ENCODE results near the gene ZNF473. TPM values are rescaled to one million over a fixed set of nuclear protein-coding genes. Genes with fewer than 3 reads are reported as not detected.
"Not testable (repeated sequence)": the region's sequence is repeated elsewhere in the genome, so short reads cannot be mapped to it uniquely, and the experiment has no call there.

Gene ZNF473
- total and polyA plus RNA-seq, 5 donors from 2014 or later: 3.5 to 8.3 (median 5.7) TPM

- H3K27ac Mint-ChIP-seq, H3K4me3 Mint-ChIP-seq: not testable (repeated sequence)
Observed at GRCh38 chr19:50090706-50091105, 64.9 kb downstream of the ZNF473 start.

DNA sequence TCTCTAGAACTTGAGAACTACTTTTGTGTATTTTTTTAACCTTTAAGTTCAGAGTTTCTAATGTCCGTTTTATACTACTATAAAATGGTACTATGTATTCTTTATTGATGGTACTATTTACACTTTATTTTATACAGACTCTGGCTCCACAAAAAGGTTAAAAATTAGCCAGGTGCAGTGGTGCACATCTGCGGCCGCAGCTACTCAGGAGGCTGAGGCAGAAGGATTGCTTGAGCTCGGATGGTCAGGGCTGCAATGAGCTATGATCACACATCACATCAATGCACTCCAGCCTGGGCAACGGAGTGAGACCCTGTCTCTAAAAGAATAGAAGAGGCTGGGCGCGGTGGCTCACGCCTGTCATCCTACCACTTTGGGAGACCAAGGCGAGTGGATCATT, 66.0 kb downstream of the ZNF473 start:
- not testable (repeated sequence) for H3K4me1 Mint-ChIP-seq; H3K36me3 ChIP-seq (ENCODE audit: control insufficient read depth, insufficient read depth, low read length); H3K27me3 Mint-ChIP-seq; H3K9me3 Mint-ChIP-seq; DNase-seq; H3K27ac ChIP-seq (ENCODE audit: insufficient read depth, low read length, poor library complexity, severe bottlenecking); H3K4me3 ChIP-seq (ENCODE audit: low read depth, low read length); H3K27ac Mint-ChIP-seq; ATAC-seq (ENCODE audit: low read depth in 2 of 2); H3K4me3 Mint-ChIP-seq; H3K9me3 ChIP-seq (ENCODE audit: control insufficient read depth in 2 of 2, low read length in 2 of 2); H3K4me1 ChIP-seq (ENCODE audit: control insufficient read depth, insufficient read depth, low read length, poor library complexity, severe bottlenecking); H3K36me3 Mint-ChIP-seq; H3K27me3 ChIP-seq (ENCODE audit: control insufficient read depth, insufficient read depth, low read length)

More at GRCh38 chr19:50090706-50091105, 64.9 kb downstream of the ZNF473 start:
- H3K4me1 Mint-ChIP-seq; H3K9me3 ChIP-seq (ENCODE audit: control insufficient read depth in 2 of 2, low read length in 2 of 2); H3K27me3 Mint-ChIP-seq; H3K4me3 ChIP-seq (ENCODE audit: low read depth, low read length); H3K36me3 Mint-ChIP-seq; H3K9me3 Mint-ChIP-seq; H3K27ac ChIP-seq (ENCODE audit: insufficient read depth, low read length, poor library complexity, severe bottlenecking); H3K27me3 ChIP-seq (ENCODE audit: control insufficient read depth, insufficient read depth, low read length); ATAC-seq (ENCODE audit: low read depth in 2 of 2); H3K36me3 ChIP-seq (ENCODE audit: control insufficient read depth, insufficient read depth, low read length); H3K4me1 ChIP-seq (ENCODE audit: control insufficient read depth, insufficient read depth, low read length, poor library complexity, severe bottlenecking): not testable (repeated sequence)
- peak in 1 of 3 donors; percentile 10 for DNase-seq

DNA sequence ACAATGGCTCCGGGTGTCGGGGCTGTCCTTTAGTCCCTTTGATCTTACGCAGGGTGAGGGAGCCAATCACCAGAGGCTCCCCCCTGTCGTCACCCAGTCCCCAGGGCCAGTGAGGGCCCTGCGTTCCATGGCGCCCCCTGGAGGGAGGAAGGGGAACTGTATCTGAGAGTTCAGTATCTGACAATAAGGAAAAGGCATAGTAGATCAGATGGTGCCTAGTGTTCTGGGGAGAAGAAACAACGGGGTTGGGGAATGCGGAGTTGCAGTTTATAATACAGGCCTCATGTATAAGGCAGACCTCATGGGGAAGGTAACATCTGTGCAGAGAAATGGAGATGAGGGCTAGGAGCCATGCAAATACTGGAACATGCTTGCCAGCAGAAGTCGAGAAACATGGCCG, 66.8 kb downstream of the ZNF473 start:
- H3K27me3 Mint-ChIP-seq; H3K27ac ChIP-seq (ENCODE audit: insufficient read depth, low read length, poor library complexity, severe bottlenecking); H3K4me1 ChIP-seq (ENCODE audit: control insufficient read depth, insufficient read depth, low read length, poor library complexity, severe bottlenecking); H3K27ac Mint-ChIP-seq; H3K36me3 Mint-ChIP-seq; H3K4me1 Mint-ChIP-seq; H3K4me3 ChIP-seq (ENCODE audit: low read depth, low read length); H3K9me3 Mint-ChIP-seq; H3K9me3 ChIP-seq (ENCODE audit: control insufficient read depth in 2 of 2, low read length in 2 of 2); H3K4me3 Mint-ChIP-seq; DNase-seq; H3K36me3 ChIP-seq (ENCODE audit: control insufficient read depth, insufficient read depth, low read length); ATAC-seq (ENCODE audit: low read depth in 2 of 2); H3K27me3 ChIP-seq (ENCODE audit: control insufficient read depth, insufficient read depth, low read length): not testable (repeated sequence)

DNA sequence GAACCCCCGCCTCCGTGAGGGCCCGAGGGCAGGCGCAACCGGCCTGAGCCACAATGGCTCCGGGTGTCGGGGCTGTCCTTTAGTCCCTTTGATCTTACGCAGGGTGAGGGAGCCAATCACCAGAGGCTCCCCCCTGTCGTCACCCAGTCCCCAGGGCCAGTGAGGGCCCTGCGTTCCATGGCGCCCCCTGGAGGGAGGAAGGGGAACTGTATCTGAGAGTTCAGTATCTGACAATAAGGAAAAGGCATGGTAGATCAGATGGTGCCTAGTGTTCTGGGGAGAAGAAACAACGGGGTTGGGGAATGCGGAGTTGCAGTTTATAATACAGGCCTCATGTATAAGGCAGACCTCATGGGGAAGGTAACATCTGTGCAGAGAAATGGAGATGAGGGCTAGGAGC, 72.1 kb downstream of the ZNF473 start:
- not testable (repeated sequence) for H3K27ac Mint-ChIP-seq; H3K4me1 ChIP-seq (ENCODE audit: control insufficient read depth, insufficient read depth, low read length, poor library complexity, severe bottlenecking); H3K27ac ChIP-seq (ENCODE audit: insufficient read depth, low read length, poor library complexity, severe bottlenecking); H3K9me3 Mint-ChIP-seq; H3K4me3 ChIP-seq (ENCODE audit: low read depth, low read length); DNase-seq; H3K36me3 ChIP-seq (ENCODE audit: control insufficient read depth, insufficient read depth, low read length); H3K4me3 Mint-ChIP-seq; H3K9me3 ChIP-seq (ENCODE audit: control insufficient read depth in 2 of 2, low read length in 2 of 2); H3K4me1 Mint-ChIP-seq; ATAC-seq (ENCODE audit: low read depth in 2 of 2); H3K36me3 Mint-ChIP-seq; H3K27me3 Mint-ChIP-seq; H3K27me3 ChIP-seq (ENCODE audit: control insufficient read depth, insufficient read depth, low read length)

- H3K4me3 ChIP-seq (ENCODE audit: low read depth, low read length); ATAC-seq (ENCODE audit: low read depth in 2 of 2); H3K4me3 Mint-ChIP-seq; H3K36me3 ChIP-seq (ENCODE audit: control insufficient read depth, insufficient read depth, low read length); H3K27me3 ChIP-seq (ENCODE audit: control insufficient read depth, insufficient read depth, low read length); H3K9me3 ChIP-seq (ENCODE audit: control insufficient read depth in 2 of 2, low read length in 2 of 2); H3K4me1 Mint-ChIP-seq; H3K27ac Mint-ChIP-seq; DNase-seq; H3K4me1 ChIP-seq (ENCODE audit: control insufficient read depth, insufficient read depth, low read length, poor library complexity, severe bottlenecking); H3K9me3 Mint-ChIP-seq; H3K27me3 Mint-ChIP-seq; H3K36me3 Mint-ChIP-seq; H3K27ac ChIP-seq (ENCODE audit: insufficient read depth, low read length, poor library complexity, severe bottlenecking): not testable (repeated sequence)
Observed at GRCh38 chr19:50098892-50099291, 73.1 kb downstream of the ZNF473 start.

- H3K4me3 ChIP-seq (ENCODE audit: low read depth, low read length); H3K27ac ChIP-seq (ENCODE audit: insufficient read depth, low read length, poor library complexity, severe bottlenecking); H3K36me3 Mint-ChIP-seq; H3K36me3 ChIP-seq (ENCODE audit: control insufficient read depth, insufficient read depth, low read length); H3K9me3 Mint-ChIP-seq; H3K27me3 ChIP-seq (ENCODE audit: control insufficient read depth, insufficient read depth, low read length); H3K9me3 ChIP-seq (ENCODE audit: control insufficient read depth in 2 of 2, low read length in 2 of 2); H3K4me3 Mint-ChIP-seq; H3K27me3 Mint-ChIP-seq; DNase-seq; H3K4me1 ChIP-seq (ENCODE audit: control insufficient read depth, insufficient read depth, low read length, poor library complexity, severe bottlenecking); H3K27ac Mint-ChIP-seq; ATAC-seq (ENCODE audit: low read depth in 2 of 2); H3K4me1 Mint-ChIP-seq: not testable (repeated sequence)
Observed at GRCh38 chr19:50099696-50100095, 73.9 kb downstream of the ZNF473 start.

DNA sequence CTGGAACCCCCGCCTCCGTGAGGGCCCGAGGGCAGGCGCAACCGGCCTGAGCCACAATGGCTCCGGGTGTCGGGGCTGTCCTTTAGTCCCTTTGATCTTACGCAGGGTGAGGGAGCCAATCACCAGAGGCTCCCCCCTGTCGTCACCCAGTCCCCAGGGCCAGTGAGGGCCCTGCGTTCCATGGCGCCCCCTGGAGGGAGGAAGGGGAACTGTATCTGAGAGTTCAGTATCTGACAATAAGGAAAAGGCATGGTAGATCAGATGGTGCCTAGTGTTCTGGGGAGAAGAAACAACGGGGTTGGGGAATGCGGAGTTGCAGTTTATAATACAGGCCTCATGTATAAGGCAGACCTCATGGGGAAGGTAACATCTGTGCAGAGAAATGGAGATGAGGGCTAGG, 75.1 kb downstream of the ZNF473 start:
- not testable (repeated sequence) for ATAC-seq (ENCODE audit: low read depth in 2 of 2); DNase-seq; H3K4me3 ChIP-seq (ENCODE audit: low read depth, low read length); H3K4me3 Mint-ChIP-seq; H3K27me3 ChIP-seq (ENCODE audit: control insufficient read depth, insufficient read depth, low read length); H3K4me1 Mint-ChIP-seq; H3K4me1 ChIP-seq (ENCODE audit: control insufficient read depth, insufficient read depth, low read length, poor library complexity, severe bottlenecking); H3K27ac Mint-ChIP-seq; H3K36me3 ChIP-seq (ENCODE audit: control insufficient read depth, insufficient read depth, low read length); H3K36me3 Mint-ChIP-seq; H3K27ac ChIP-seq (ENCODE audit: insufficient read depth, low read length, poor library complexity, severe bottlenecking); H3K27me3 Mint-ChIP-seq; H3K9me3 Mint-ChIP-seq; H3K9me3 ChIP-seq (ENCODE audit: control insufficient read depth in 2 of 2, low read length in 2 of 2)
